NCI-H2227 treated with DMSO at 0.1 percent for 48 hours (cell line): Measurements from ENCODE around the gene GPT2.
A peak's percentile ranks its signal among the peaks of the same experiment; 100 is the strongest.

Source experiments
- DNase-seq: peaks from one replicate; lab custom pipeline; 2025; lab: John Stamatoyannopoulos, UW

GPT2 gene

GRCh38 chr16:46883690-46884512 is at the start of gene GPT2:
Gene GPT2 (plus strand): TSS chr16:46884362. CDS start chr16:46884716, 354 bp downstream.
- DNase-seq: peak; percentile 88

GRCh38 chr16:46836534-46837530 is 47.3 kb upstream of the GPT2 start:
- DNase-seq: no peak

DNA sequence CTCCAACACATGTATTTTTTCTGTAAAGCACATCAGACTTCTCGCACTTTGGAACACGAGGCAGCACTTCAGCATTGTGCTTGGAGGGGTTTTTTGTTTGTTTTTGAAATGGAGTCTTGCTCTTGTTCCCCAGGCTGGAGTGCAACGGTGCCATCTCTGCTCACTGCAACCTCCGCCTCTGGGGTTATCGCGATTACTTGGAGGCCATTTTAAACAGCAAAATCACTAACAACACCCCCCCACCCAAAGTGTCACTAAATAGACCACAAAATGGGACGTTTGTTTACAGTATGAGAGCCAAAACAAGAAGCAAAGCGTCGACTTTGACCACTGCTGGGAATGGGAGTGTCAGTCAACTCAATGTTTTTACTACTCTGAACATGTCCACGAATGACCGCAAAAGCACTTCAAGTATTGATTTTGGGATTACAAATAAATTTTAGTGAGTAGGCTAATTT is 44.1 kb upstream of the GPT2 start:
- no peak for DNase-seq

DNA sequence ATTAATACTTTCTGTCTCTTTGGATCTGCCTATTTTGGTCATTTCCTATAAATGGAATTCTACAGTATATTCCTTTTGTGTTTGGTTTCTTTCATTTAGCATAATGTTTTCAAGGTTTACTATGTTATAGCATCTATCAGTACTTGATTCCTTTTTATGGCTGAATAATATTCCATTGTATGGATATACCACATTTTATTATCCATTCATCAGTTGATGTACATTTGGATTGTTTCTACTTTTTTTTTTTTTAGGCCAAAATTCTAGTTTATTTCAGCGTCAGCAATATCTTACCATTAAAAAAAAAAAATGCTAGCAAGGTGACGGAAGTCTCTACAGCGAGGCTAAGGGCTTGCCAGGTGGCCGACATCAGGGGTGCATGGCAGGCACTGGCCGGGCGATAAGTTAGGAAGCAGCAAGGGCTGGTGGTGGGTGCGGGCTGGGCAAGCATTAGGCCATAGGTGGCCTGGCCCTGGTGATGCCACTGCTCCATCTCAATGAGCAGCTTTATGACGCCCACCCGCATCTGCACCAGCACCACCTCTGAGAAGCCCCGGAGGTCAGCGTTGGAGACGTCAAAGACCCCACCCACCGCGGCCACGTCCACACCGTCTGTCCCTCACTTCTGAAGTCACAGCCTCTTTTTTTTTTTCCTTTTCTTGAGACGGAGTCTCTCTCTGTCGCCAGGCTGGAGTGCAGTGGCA is 41.8 kb upstream of the GPT2 start:
- DNase-seq: no peak

GRCh38 chr16:46843898-46844642 is 40.1 kb upstream of the GPT2 start:
- DNase-seq: no peak

DNA sequence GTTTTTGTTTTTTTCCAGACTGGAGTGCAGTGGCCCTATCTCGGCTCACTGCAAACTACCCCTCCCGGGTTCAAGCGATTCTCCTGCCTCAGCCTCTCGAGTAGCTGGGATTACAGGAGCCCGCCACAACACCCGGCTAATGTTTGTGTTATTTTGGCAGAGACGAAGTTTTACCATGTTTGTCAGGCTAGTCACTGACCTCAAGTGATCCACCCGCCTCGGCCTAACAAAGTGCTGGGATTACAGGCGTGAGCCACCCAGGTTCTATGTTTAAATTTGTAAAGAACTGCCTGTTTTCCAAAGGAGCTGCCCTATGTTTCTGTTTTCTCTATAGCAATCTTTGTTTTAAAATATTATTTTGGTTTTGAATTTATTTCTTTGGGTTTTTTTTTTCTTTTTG is 39.4 kb upstream of the GPT2 start:
- no peak for DNase-seq

- DNase-seq: no peak
Observed at GRCh38 chr16:46845952-46846351, 38.2 kb upstream of the GPT2 start.

GRCh38 chr16:46848768-46849764 is 35.1 kb upstream of the GPT2 start:
- no peak for DNase-seq

DNA sequence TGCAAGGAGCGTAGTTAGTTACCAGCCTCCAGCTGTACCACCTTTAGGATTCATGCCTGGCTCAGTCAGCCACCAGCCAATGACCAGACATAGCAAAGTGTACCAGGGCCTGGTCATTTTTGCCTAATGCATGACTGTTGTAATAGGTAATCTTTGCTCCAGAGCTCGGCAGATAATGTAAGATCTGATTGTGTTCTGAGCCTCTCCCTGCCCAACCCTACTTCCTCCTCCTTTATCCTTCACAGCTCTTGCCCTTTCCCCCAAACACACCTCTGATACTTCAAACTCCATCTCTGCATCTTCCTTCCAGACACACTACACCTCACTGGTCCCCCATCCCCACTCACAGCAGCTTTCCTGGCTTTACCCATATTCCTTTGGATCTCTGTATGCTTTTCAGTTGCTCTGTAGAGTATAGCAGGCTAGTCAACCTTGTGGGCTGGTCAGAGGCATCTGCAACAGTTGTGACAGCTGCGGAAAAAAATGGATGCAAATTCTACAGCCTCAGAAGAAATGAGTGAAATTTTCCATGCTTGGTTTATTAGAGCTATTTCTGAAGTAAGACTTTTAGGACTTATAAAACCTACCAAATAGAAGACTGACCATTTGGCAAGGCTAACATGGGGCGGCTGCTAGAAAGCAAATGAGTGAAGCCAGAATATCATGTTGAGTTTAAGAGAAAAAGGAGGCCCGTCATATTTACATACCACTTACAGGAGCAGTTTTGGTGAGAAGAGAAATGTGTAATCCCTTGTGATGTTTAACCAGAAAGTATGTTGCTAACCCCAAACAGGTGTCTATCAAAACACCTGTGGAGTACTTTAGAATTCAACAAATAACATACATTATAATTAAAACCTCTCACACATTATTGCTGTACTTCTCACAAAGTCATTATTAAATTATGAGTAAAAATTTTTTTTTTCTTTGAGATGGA is 33.3 kb upstream of the GPT2 start:
- DNase-seq: no peak

- no peak for DNase-seq
Observed at GRCh38 chr16:46852130-46852529, 32.0 kb upstream of the GPT2 start.

DNA sequence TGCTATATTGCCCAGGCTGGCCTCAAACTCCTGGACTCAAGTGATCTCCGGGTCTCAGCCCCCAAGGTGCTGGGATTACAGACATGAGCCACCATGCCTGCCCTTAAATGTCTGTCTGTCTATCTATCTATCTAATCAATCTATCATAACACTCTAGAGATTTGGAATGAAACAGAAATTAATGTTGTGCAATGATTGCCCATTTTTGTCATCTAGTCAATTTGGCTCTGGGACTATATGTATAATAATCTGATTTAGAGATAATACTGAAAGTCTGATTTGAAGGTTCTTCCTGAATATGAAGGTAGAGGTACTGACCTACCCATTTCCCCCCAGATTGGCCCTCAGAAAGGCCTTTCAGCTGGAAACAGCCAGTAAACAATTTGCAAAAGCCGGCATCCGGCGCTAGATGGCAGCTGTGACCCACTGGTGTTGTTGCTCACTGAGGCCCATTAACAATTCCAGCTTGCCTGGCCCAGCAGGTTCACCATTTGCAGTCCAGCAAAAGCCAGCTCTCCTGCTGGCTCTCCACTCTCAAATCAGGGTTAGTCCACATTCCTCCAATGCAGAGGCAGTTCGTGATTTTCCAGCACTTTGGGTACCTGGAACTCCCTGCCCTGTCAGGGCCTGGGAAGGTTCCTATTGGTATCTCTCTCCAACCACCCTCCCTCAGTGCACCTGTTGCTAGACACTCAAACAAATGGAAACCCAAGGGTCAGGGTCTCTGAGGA is 30.3 kb upstream of the GPT2 start:
- peak; percentile 44 for DNase-seq

DNA sequence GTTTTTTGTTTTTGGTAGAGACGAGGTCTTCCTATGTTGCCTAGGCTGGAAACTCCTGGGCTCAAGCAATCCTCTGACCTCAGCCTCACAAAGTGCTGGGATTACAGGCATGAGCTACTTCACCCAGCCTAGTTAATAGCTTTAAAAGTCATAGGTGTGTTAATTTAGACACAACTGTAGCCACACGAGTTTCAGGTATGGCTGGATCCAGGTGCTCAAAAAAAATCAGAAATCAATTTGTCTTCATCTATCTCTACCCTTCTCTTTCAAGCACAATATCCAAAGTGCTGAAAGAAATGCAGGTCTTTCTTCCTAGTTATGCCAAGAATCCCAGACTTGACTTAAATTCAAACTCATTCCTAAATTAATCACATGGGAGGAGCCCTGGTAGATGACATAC is 29.3 kb upstream of the GPT2 start:
- no peak for DNase-seq

GRCh38 chr16:46855389-46855788 is 28.8 kb upstream of the GPT2 start:
- DNase-seq: no peak

DNA sequence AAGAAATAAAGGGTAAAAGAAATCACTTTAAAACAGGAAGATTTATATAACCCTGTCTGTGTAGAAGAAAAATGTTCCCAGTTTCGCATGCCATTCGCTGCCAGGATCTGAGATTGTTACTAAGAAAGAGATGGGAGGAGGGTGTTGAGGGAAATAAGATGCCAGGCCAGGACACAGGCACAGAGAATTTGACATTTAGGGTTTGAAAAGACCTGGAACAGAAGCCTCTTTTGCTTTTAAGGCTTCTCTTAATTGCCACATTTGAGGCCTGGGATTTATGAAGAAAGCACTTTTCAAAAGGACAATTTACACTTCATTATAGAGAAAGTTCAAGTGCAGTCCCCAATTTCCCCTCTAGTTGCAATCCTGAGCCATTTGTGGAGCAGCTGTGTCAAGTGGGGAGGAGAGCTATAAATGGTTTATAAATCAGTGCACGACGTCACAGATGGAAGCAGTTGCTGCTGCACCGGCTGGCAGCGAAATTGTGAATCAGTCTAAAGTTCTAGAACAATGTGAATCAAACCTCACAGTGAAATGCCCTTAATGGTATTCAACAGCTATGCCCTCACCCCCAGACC is 26.7 kb upstream of the GPT2 start:
- DNase-seq: peak; percentile 61

DNA sequence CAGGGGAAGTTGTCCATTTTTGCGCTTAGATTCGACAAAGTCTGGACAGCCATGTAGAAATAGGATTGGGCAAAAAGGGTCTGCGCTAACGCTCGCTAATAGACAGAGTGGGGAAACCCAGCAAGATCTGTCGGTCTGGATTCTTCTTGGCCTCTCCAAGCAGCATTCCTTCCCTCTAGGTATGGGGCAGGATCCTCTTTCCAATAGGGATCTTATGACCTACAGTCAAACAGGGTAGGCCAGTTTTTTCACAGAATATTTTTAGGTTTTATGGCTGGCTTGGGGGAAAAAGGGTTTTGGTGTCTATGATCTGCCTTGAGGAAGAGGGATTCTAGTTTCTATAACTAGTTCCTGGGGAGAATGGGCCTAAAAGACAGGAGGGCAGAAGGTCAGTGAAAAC is 26.0 kb upstream of the GPT2 start:
- no peak for DNase-seq

DNA sequence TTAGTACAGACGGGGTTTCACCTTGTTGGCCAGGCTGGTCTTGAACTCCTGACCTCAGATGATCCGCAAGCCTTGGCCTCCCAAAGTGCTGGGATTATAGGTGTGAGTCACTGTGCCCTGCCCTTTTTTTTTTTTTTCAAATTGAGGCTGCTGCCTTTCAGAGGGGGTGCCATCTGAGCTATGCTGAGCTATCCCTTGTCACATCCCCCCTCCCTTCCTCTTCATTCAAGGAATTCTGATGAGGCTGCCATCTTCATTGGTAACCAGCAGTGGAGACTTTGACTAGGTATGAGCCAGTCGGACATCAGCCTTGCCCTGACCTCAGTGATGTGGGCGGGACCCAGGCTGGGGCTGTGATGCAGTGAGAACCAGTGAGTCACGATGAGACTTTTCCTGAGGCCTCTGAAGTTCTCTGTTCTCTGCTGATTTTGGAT is 24.4 kb upstream of the GPT2 start:
- DNase-seq: no peak

DNA sequence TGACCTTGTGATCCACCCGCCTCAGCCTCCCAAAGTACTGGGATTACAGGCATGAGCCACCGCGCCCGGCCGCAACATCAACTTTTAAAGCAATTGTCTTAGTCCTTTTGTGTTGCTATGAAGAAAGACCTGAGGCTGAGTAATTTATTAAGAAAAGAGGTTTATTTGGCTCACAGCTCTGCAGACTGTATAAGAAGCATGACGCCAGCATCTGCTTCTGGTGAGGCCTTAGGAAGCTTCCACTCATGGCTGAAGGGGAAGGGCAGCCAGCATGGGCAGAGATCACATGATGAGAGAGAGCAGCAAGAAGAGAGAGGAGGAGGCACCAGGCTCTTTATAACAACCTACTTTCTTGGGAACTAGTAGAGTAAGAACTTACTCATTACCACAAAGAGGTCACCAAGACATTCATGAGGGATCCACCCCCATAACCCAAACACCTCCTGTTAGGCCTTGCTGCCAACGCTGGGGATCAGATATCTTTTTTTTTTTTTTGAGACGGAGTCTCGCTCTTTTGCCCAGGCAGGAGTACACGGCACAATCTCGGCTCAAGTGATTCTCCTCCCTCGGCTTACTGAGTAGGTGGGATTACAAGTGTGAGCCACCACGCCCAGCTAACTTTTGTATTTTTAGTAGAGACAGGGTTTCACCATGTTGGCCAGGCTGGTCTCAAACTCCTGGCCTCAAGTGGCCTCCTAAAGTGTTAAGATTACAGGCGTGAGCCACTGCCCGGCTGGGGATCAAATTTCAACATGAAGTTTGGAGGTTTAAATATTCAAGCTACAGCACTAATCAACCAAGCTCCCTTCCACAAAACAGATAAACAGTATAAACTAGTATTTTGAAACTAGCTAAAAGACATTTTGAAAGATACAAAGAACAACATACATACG is 21.4 kb upstream of the GPT2 start:
- no peak for DNase-seq
